Astrocyte of the hippocampus (primary cell): ENCODE data around the gene OST4.
"Not testable (repeated sequence)": the region's sequence is repeated elsewhere in the genome, so short reads cannot be mapped to it uniquely, and the experiment has no call there.

Experiments used
- DNase-seq: peaks from one replicate; pipeline ENCODE4 v3.0.0; 2011; ENCODE audit warnings: low read depth, low spot score

OST4 gene

DNA sequence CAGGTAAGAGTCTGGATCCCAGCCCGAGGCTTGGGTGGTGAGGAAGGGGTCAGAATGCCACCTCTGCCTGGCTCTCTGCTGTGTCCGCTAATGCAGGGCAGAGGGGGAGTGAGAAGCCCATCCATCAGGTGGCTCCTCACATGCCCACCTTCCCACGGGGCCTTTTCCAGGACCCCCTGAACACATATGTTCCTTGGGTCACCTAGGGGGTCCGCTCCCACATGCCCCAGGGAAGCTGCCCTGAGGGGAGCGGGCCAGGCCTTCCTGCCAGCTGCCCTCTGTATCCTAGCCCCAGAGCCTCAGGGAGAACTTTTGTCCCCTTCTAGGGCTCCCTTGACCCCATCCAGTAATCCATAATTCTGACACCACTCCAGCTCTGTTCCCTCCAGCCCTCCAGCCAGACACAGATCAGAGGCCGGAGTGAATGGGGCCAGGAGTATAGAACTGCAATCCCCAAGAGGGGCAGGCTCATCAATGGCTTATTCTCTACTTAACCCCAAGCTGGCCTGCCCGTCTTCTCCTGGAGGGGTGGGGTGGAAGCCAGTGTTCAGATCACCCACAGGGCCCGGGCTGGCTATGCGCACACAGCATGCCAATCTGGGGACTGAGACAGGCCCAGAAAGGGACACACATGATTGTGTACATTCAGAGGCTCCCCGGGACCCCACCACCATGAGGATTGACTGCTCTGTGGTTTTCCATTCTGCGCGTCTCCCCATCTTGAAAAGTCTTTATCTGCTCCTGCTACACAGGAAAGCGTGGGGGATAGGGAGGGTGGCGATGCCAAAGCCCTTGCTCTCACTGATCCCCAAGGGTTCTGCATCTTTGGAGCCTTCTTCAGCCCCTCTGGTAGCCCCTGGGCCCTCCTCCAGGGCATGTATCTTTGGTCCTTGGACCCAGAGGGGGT lies 8.0 kb upstream of the OST4 start:
- DNase-seq = no peak

DNA sequence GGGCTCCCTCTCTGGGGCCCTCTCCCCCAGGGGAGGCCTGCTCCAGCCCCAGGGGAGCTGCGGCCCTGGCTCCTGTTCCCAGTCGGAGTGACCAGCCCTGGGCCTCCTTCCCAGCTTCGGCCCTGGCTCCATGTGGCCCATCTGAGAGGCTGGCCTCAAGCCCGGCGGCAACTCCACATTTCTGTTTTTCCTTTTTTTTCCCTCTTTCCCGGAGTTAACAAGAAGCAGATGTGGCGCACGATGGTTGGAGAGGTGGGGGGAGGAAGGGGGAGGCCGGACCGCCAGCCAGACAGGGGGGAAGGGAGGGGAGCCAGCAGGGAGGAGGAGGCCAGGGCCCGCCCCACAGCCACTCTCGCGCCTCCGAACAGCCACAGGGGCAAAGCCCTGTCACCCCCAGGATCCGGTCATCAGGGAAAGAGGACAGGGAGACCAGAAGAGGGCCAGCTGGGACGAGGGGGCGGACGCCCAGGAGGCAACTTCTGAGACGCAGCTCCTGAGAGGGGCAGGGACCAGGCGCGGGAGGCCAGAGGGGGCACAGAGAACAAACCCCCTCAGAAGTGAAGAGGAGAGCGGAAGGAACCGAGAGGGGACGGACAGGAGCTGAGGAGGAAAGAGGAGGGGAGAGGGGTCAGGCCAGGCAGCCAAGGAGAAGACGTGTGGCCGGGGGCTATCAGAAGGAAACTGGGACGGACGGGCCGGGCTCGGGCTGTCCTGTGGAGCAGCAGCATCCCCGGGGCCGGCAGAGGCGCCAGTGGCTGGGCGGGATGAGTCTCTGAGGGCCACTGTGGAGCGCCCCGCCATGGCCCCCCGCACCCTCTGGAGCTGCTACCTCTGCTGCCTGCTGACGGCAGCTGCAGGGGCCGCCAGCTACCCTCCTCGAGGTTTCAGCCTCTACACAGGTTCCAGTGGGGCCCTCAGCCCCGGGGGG lies 7.1 kb upstream of the OST4 start, which contains the start of gene EMILIN1:
EMILIN1 (plus strand) TSS at position 349 of the 928 bp plus-strand sequence; CDS start at position 800, 451 bp downstream.
- DNase-seq = peak; percentile 92

DNA sequence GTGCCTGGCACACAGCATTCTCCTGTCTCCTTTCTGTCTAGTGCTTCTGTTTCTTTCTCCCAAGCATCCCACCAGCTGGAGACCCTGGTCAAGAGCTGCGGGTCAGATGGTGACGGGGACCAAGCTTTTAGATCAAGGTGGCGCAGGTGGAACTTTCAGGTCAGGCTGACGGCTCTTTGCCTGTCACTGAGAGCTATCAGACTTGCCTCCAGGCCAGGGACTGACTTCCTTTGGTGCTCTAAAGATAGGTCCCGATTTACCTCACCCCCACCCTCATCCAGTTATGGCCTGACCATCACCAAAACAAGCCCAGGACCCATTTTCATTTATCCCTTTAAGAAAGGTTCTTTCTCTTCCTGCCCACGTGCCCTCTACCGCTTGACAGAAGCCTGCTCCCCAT lies 5.8 kb upstream of the OST4 start:
- DNase-seq = no peak

DNA sequence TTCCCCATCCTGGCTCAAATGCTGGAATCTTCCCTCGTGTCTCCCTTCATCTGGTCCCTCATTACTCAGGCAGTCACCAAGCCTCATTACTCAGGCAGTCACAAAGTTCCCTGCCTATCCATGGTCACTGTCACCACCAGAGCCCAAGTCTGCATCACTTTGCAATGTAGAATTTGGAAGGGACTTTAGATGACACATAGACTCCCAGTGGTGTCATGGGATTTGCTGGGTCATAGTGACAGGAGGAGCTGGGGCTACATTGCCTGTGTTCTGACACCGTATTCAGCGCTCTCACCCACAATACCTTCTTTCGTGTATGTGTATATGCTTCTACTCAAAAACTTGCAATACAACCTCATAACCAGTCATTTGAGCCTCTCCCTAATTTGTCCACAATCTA lies 4.9 kb upstream of the OST4 start:
- DNase-seq = no peak

DNA sequence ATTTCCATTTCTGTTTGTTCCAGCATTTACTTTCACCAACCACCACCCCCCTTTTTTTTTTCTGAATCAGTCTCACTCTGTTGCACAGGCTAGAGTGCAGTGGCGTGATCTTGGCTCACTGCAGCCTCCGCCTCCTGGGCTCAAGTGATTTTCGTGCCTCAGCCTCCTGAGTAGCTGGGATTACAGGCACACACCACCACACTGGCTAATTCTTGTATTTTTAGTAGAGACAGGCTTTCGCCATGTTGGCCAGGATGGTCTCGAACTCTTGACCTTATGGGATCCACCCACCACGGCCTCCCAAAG lies 4.1 kb upstream of the OST4 start:
- DNase-seq = not testable (repeated sequence)

DNA sequence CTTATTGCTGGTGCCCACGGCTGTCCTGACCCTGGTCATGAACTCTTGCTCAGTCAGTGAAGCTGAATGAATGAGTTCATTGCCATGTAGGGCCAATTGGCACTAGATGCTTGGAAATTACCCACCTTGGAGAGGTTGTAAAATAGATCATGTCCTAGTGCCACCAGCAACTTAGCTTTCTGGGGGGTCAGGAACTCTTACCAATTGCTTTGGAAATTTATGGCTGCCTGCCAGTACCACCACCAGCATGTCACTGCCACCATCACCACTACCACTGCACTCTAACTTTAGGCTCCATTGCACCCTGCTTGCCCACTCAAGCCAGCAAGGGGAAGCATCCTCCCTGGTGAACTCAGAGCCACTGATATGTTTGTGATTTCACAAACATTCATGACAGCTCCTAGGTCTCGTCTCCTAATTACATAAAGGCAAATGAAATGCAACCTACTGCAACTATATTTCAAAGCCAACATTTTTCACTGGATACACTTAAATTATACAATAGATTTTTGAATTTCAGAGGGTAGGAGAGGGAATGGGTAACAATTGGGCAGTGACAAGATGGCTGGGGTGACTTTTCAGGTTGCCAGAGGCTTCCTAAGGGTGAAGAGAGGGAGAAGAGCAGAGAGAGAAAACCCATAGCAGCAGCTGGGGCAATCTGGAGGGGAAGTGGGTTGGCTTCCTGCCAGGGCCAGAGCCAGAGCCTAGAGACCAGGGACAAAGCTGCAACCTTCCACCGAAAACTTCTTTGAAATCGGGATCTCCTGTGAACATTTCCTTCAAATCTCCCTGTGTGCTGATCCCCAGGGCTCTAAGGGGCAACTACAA lies 3.5 kb upstream of the OST4 start:
- peak; percentile 19 for DNase-seq

DNA sequence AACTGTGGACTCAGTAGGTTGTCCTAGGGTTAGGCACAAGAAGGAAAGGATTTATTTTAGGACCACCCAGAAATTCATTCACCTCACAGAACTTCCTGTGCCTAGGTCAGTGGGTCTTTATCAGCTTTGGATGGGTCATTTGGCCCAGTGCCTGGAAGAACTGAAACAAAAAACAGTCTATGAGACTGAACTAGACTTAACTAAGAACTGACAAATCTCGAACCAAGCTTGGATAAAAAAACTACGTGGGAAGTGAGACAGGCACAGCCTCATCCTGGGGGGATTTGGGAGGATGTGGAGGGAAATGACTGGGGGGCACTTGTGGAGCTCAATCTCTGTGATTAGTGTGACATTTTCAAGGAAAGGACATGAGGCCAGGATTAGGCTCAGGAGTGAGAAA lies 2.3 kb upstream of the OST4 start:
- no peak for DNase-seq

DNA sequence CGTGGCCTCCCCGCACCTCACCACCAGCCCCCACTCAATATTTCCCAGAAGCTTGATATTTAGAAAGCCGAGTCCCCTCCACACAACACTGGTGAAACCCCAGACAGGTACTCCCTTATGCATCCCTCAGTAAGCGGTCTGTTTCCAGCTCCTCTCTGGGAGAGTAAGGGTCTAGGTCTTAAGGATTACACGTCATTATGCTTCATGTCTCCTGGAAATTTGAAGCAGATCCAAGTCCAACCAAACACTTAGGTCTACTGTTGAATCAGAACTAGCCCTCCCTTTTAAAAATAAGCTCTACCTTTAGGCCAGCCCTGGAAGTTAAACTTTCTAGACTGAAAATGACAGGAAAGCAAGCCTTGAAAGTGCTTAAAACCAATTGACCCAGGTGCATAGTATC lies 1.5 kb upstream of the OST4 start:
- peak; percentile 67 for DNase-seq

DNA sequence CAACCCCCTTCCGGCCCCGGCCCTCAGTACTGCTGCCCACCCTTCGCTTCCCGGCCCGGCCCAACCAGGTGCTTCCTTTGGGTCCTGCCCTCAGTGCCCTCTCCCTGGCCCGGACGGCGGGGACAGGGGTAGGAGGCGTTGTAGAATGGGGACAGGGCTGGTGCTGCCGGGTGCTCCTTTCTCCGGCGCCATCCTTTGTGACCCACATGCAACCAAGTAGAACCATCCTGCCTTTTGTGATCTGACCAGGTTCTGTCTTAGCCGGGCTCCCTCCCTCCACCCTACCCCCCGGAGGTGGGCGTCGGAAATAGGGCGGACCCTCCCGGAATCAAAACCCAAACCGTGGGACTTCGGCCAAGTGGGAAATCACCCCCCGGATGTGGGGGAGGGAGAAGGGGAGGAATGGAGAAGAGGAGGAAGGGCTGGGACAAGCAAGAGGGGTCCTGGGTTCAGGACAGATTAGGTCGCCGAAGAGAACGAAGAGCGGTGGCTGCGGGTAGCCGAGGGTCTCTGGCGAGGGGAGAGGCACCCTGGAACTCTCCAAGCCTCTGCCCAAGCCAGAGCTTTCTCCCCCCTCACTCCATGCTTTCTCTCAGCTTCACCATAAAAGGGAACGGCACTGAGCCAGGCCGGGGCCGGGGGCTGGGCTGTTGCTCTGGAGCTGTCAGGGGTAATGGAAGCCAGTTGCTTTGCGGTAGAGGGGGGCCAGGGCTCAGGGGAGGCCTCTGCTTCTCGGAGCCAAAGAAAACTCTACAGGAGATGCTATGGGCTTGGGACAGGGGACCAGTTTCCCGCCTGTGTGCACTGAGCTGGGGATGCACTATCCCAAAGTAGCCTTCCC lies 756 bp upstream of the OST4 start:
- peak; percentile 93 for DNase-seq

DNA sequence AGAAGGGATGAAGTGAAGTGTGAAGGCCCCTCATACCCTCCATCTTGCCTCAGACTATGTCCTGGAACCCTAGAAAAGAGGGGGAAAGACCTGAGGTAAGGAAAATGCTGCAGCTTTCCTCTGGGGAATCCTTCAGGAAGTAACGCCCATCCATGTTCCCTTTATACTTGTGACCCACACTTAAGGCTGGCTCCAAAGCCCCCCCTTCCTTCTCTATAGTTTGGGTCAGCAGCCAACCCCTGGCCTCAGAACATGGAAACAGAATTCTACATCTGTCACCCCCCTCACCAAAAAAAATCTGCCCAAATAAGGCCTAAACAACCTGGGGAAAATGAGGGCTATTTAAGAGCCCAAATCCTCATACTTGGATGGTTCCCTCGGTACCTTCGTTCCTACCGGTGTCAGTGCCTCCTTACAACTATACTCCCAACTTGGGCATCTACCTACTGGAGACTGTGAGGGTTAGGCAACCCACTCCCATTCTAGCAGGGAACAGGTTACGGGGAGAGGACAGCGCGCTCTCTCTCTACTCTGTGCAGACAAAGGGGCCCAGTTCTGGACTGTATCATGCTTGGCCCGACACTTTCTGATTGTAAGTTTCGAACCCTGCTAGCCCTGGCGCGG lies 689 bp downstream of the OST4 start:
- DNase-seq = no peak

DNA sequence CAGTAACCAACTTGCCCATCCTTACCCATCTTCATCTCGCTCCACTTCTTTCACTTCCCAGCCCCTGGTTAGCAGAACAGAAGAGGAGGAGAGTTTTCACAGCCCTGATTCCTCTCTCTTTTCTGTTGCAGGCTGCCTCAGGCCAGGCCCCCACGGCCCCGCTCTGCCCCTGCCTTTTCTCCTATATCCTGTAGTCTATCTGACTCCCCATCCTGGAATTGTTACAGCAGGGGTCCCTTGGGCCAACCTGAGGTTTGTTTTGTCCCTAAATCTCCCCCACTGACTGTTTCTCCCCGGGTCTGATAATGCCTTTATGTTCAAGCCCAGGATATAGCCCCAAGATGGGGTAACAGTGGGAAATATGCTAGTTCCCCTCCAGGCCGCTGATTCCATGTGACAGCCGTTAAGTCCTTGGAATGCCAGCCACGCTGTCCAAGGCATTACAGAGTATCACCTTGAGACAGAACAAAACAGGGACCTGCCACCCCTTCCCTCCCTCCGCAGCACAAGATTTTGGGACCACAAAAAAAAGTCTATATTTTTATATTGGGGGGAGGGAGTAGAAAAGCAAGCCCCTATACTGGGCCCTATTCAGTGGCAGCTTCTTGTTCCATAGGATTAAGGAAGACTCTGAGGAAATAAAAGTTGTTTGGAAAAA lies 1.4 kb downstream of the OST4 start:
- DNase-seq = no peak

DNA sequence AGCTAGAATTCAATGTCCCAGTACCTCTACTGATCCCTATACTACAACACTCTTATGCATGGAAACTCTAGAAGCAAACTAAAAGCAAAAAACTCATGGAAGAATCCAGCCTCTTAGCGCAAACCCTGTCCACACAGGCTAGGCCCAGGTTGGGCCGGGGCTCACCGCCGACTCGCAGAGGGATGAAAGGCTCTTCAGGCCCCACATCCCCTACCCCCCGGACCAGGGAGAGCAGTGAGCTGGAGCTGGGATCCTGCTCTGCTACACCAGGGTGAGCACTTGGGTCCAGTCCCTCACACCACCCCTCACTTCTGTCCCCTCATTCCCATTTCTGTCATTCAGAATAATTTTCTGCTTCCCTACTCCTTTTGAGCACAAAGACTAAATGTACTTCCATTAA lies 2.0 kb downstream of the OST4 start:
- DNase-seq = no peak

DNA sequence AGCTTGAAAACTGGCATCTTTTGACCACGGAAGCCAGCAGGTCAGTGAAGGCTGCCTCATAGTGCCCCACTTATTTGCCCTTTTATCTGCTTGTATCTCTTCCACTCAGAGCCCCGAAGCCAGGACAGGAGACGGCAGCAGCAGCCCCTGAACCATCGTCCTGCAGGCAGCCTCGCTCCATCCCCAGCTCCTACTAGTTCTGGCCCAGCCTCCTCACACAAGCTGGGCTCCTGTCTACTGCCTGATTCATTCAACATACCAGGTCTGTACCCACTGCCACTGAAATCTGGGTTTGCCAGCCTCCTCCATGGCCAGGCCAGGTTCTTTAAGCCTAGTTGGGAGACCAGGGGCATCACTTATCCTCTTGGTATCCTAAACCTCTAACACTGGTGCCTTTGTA lies 4.1 kb downstream of the OST4 start:
- DNase-seq = no peak

DNA sequence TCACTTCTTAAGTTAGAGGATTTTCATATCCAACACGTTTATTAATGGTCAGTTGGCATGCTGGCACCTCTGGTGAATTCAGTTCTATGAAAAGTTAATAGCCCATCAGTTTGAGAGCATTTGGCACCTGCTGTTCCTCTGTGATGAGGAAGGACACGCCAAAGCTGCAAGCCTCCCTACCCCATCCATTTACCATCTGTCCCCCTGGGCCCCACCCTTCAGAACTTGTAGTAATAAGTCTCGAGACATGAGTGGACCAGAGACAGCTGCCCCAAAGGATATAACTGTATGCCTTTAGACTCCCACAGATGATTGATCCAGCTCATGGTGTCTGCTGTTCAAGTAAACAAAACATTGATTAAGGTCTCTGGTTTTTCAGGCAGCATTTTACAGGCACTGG lies 6.3 kb downstream of the OST4 start:
- DNase-seq = no peak

DNA sequence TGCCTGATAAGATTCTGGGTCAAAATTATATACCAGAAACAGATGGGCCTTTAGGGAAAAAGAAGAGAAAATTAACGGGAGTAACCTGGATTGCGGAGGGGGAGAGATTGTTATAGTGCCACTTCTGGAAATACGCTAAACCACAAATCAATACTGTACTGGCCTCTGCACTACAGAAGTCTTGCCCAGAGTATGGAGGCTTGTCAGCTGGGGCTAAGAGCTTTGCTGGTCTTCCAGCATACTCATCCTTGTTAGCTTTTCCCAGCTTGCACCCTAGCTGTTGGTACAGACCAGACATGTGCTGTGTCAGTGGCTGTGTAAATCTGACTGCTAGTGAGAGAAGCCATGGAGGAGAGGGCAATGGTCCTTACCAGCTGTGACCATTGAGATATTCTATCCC lies 11.1 kb downstream of the OST4 start:
- DNase-seq = no peak

DNA sequence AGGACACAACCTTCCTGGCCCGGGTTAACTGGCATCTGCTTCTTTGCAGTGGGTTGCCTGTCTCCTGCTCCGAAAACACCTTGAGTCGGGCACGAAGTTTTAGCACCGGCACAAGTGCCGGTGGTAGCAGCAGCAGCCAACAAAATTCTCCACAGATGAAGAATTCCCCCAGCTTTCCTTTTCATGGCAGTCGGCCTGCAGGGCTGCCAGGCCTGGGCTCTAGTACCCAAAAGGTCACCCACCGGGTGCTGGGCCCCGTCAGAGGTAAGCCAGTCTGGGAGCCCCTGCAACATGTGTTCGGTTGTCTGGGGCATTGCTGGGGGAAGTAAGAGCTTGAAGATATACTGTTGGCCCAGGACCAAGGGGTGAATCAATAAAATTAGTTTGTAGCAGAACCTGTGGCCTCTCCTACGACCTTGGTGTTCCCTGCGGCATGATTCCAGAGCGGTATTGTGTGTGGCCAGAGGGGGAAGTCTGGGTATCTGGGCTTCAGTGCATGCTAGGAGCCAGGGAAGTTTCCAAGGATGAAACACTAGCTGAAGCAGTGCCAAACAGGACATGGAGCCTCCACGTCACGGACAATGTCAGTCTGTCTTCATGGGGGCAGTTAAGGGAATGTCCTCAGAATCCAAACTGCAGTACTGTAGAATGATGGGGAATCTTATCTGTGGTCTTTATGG lies 12.2 kb downstream of the OST4 start:
- no peak for DNase-seq

DNA sequence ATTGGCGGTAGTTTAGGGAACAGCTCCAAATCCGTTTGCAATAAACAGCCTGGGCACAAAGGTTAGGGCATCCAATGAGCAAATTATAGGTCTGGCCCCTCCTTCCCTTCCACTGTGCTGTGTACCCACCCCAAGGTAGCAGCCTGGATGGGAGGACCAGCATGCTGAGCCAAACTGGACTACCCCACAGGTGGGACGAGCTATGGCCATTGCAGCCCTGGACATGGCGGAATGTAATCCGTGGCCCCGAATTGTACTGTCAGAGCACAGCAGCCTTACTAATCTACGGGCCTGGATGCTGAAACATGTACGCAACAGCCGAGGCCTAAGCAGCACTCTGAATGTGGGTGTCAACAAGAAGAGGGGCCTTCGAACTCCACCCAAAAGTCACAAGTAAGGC lies 13.2 kb downstream of the OST4 start:
- DNase-seq = no peak

DNA sequence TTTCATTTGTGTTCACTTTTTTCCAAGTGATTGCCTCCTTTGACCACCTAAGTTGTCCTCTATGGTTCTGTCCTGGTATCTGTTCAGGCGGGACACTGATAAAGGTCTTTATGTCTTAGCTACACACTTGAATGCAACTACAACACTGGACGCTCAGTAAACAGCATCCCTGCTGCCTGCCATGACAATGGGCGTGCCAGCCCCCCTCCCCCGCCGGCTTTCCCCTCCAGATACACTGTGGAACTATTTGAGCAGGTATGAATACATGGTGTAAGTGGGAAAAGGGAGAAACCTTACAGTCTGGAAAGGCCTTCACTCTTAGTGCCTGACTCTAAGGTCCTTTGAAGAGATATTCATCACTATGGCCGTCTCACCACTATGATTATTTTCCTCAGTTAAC lies 14.3 kb downstream of the OST4 start:
- DNase-seq = no peak

DNA sequence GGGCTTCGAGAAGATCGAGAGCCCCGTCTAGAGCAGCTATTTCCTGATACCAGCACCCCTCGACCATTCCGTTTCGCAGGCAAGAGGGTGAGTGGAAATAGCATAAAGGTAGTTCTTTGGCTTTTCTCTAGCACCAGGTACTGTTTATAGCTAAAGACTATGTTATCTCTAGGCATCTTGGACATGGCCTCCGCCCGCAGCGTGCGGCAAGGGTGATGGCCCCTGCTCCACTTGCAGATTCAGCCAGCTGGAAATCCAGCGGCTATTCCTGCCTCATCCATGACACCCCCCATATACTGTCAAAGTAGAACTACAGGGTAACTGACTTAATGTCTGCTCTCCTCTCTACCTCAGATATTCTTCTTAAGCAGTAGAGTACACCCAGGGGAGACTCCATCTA lies 16.7 kb downstream of the OST4 start:
- DNase-seq = no peak
